Measurements from ENCODE around the gene BBOX1. TPM values are rescaled to one million over a fixed set of nuclear protein-coding genes. Genes with fewer than 3 reads are reported as not detected.

The BBOX1 gene
- polyA plus RNA-seq, 2 of the 4 experiments (the other 2 are of a cell fraction): not detected

DNA sequence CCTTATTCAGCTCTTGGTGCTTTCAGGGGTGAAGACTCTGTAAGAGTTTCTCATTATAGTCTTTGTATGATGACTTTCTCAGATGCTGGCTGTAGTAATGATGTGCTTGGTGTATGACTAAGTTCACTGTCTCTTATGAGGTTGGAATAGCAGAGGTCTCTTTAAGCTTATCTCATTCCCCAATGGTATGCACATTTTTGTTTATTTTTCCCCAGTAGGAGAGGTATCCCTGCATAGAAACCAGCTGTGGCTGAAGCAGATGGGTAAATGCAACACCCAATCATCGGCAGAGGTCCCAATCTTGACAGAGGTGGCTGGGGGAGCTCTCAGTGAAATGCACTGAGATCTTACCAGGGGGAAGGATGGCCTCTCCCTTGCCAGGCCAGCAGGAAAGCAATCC lies 34.6 kb downstream of the BBOX1 start:
- ATAC-seq (no peak), FAIRE-seq (no peak), DNase-seq (ENCODE audit: low read depth in 1 of 2, low spot score in 1 of 2) (no peak)
- POLR2A ChIA-PET: no interaction called here
- 6% methylated on average over 1 of the region's 1 CpG for WGBS (ENCODE audit: missing lambda C conversion rate)
- no peak overlapping the region for H3K4me3 ChIP-seq
- H3K27ac ChIP-seq: no peak overlapping the region
- CTCF ChIA-PET: no interaction called here
- H3K4me2 ChIP-seq: no peak overlapping the region
- no peaks in the 10 kb centered on the region for H3K4me1 ChIP-seq
- TF ChIP-seq RFX5 (IDR thresholded peaks at IDR 0.05) (no peak), HEYL (CRISPR knock-in tag; IDR thresholded peaks at IDR 0.05) (no peak), TFCP2L1 (CRISPR knock-in tag; IDR thresholded peaks at IDR 0.05) (no peak), HOXB13 (CRISPR knock-in tag; IDR thresholded peaks at IDR 0.05; ENCODE audit: low read depth) (no peak), GATA3 (IDR thresholded peaks at IDR 0.05; ENCODE audit: borderline replicate concordance) (no peak), PBX3 (IDR thresholded peaks at IDR 0.05) (no peak), ZNF302 (CRISPR knock-in tag; IDR thresholded peaks at IDR 0.05) (no peak), MAZ (IDR thresholded peaks at IDR 0.05; ENCODE audit: borderline replicate concordance, low read depth, low read length) (no peak), RAD21 (conservative IDR thresholded peaks at IDR 0.05 in 1 of 2, IDR thresholded peaks at IDR 0.05 in 1 of 2) (no peak), JUN (IDR thresholded peaks at IDR 0.05) (no peak)
- TF ChIP-seq, protein P1, sequence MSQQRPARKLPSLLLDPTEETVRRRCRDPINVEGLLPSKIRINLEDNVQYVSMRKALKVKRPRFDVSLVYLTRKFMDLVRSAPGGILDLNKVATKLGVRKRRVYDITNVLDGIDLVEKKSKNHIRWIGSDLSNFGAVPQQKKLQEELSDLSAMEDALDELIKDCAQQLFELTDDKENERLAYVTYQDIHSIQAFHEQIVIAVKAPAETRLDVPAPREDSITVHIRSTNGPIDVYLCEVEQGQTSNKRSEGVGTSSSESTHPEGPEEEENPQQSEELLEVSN (IDR thresholded peaks at IDR 0.05; ENCODE audit: borderline replicate concordance, low read depth): no peak
- TF ChIP-seq, protein P2, sequence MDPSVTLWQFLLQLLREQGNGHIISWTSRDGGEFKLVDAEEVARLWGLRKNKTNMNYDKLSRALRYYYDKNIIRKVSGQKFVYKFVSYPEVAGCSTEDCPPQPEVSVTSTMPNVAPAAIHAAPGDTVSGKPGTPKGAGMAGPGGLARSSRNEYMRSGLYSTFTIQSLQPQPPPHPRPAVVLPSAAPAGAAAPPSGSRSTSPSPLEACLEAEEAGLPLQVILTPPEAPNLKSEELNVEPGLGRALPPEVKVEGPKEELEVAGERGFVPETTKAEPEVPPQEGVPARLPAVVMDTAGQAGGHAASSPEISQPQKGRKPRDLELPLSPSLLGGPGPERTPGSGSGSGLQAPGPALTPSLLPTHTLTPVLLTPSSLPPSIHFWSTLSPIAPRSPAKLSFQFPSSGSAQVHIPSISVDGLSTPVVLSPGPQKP (IDR thresholded peaks at IDR 0.05; ENCODE audit: low read depth, low read length): no peak
- no peaks in the 10 kb centered on the region for H3K9me3 ChIP-seq

DNA sequence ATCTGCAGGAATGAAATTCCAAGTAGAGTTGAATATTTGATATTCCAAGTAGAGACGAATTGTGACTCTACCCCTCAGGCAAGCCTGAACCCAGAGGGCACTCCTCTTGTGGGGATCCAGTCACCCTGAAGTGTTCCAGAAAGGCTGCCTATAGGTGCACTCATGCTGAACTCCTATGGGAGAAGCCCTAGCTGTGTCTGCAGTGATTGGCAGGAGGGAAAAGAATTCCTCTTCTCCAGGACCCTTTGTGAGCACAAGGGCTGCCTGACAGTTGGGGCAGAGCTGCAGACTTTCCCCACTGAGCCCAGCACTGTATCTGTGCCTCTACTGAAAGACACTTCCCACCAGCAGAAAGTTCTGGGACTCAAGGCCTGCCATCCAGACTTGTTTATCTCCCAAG lies 35.0 kb downstream of the BBOX1 start:
- no peak; a peak in 3 of 6 replicates for ATAC-seq

More for the DNA sequence above, 35.0 kb downstream of the BBOX1 start:
- WGBS (ENCODE audit: missing lambda C conversion rate): 15% methylated on average over 1 of the region's 1 CpG
- H3K9me3 ChIP-seq: no peaks in the 10 kb centered on the region
- DNase-seq (ENCODE audit: low read depth in 1 of 2, low spot score in 1 of 2): no peak
- POLR2A ChIA-PET: no interaction called here
- CTCF ChIA-PET: no interaction called here
- no peak overlapping the region for H3K27ac ChIP-seq
- no peak overlapping the region for H3K4me2 ChIP-seq
- no peak overlapping the region for H3K4me3 ChIP-seq
- H3K4me1 ChIP-seq: no peaks in the 10 kb centered on the region
- TF ChIP-seq CHD4 (IDR thresholded peaks at IDR 0.05; ENCODE audit: borderline replicate concordance) (no peak), RCOR1 (IDR thresholded peaks at IDR 0.05; ENCODE audit: low read depth, low read length) (no peak), PHF8 (IDR thresholded peaks at IDR 0.05; ENCODE audit: borderline replicate concordance, low read depth) (no peak), CBX8 (IDR thresholded peaks at IDR 0.05) (no peak), FOSB (CRISPR knock-in tag; IDR thresholded peaks at IDR 0.05) (no peak), ATOH8 (CRISPR knock-in tag; IDR thresholded peaks at IDR 0.05; ENCODE audit: low read depth) (no peak), PBX3 (IDR thresholded peaks at IDR 0.05) (no peak), POLR2AphosphoS2 (conservative IDR thresholded peaks at IDR 0.05; ENCODE audit: low read length) (no peak), NR3C1 (IDR thresholded peaks at IDR 0.05) (no peak), MAFK (IDR thresholded peaks at IDR 0.05; ENCODE audit: partially characterized antibody) (no peak), EHMT2 (IDR thresholded peaks at IDR 0.05; ENCODE audit: low read depth) (no peak), GATA3 (IDR thresholded peaks at IDR 0.05; ENCODE audit: borderline replicate concordance) (no peak), HMGXB4 (CRISPR knock-in tag; IDR thresholded peaks at IDR 0.05; ENCODE audit: borderline replicate concordance) (no peak)
- TF ChIP-seq, protein P3, sequence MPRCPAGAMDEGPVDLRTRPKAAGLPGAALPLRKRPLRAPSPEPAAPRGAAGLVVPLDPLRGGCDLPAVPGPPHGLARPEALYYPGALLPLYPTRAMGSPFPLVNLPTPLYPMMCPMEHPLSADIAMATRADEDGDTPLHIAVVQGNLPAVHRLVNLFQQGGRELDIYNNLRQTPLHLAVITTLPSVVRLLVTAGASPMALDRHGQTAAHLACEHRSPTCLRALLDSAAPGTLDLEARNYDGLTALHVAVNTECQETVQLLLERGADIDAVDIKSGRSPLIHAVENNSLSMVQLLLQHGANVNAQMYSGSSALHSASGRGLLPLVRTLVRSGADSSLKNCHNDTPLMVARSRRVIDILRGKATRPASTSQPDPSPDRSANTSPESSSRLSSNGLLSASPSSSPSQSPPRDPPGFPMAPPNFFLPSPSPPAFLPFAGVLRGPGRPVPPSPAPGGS (IDR thresholded peaks at IDR 0.05): no peak
- FAIRE-seq: no peak
